ENCODE results near the gene GPR32.
"Not testable (repeated sequence)": the region's sequence is repeated elsewhere in the genome, so short reads cannot be mapped to it uniquely, and the experiment has no call there.

The GPR32 gene

GRCh38 chr19:50749490-50749889 lies 20.8 kb upstream of the GPR32 start:
- DNase-seq (ENCODE audit: low spot score): no peak

GRCh38 chr19:50750010-50750409 lies 20.3 kb upstream of the GPR32 start:
- no peak for DNase-seq (ENCODE audit: low spot score)

DNA sequence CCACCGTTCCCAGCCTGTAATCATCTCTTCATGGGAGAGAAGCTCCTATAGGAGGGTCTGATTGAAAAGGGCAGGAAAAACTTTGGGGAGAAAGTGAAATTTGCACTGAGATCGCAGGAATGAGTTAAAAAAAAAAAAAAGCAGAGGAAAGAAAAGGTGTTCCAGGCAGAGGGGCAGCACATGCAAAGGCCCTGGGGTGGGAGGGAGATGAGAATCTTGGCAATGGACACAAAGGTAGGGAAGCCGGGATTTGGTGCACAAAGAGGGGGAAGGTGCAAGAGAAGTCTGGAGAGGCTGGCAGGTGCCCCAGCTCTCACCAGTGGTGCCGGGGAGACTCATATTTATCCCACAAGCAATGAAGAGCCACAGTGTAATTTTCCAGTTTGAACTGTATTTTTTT lies 16.4 kb upstream of the GPR32 start:
- DNase-seq (ENCODE audit: low spot score): no peak

GRCh38 chr19:50756244-50756643 lies 14.0 kb upstream of the GPR32 start:
- DNase-seq (ENCODE audit: low spot score): not testable (repeated sequence)

GRCh38 chr19:50757624-50758023 lies 12.6 kb upstream of the GPR32 start:
- DNase-seq (ENCODE audit: low spot score): not testable (repeated sequence)

GRCh38 chr19:50759076-50759475 lies 11.2 kb upstream of the GPR32 start:
- DNase-seq (ENCODE audit: low spot score): not testable (repeated sequence)

DNA sequence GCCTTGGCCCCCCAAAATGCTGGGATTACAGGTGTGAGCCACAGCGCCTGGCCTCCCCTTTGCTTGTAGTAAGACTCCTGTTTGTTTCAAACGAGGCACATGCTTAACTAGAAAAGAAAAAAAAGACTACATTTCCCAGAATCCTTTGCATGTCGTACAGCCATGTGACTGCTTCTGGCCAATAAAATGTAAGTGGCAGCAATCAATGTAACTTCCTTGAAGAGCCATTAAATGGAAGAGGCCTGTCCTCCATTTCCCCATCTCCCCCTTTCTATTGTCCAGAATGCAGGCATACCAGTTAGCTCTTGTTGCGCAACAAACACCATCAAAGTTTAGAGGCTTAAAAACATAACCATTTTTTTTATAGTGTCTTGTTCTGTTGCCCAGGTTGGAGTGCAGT lies 10.4 kb upstream of the GPR32 start:
- DNase-seq (ENCODE audit: low spot score): no peak

DNA sequence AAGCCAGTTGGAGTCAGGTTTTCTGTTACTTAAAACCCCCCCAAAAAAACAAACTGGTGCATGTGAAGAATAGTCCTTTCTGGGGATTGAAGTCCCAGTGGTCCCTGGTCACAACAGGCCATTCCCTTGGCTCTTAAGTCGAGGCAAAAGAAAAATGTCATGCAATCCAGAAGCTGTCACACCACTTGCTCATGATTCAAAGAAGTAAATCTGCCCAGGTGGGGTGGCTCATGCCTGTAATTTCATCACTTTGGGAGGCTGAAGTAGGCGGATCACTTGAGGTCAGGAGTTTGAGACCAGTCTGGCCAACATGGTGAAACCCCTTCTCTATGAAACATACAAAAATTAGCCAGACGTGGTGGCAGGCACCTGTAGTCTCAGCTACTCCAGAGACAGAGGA lies 8.8 kb upstream of the GPR32 start:
- DNase-seq (ENCODE audit: low spot score): not testable (repeated sequence)

- DNase-seq (ENCODE audit: low spot score): not testable (repeated sequence)
These were observed 6.7 kb upstream of the GPR32 start for GRCh38 chr19:50763521-50763920.

DNA sequence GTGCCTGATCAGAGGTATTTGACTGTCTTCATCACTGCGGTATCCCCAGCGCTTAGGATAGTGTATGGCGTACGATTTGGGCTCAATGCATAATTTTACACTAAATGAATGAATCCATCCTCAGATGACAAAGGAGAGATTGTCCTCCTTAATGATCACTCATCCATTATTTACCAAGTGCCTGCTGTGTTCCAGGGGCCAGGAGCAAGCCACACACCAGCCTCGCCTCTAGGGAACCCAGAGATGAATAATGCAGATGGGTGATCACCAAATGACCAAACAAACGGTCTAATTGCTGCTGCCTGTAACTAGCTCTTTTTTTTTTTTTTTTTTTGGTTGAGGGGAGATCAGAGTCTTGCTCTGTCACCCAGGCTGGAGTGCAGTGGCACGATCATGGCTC lies 5.9 kb upstream of the GPR32 start:
- DNase-seq (ENCODE audit: low spot score): no peak

- DNase-seq (ENCODE audit: low spot score): not testable (repeated sequence)
These were observed 3.5 kb upstream of the GPR32 start for GRCh38 chr19:50766746-50767145.

GRCh38 chr19:50767263-50767662 lies 3.0 kb upstream of the GPR32 start:
- not testable (repeated sequence) for DNase-seq (ENCODE audit: low spot score)

- no peak for DNase-seq (ENCODE audit: low spot score)
These were observed 2.0 kb upstream of the GPR32 start for GRCh38 chr19:50768277-50768676.

GRCh38 chr19:50770888-50771287 lies 624 bp downstream of the GPR32 start:
- DNase-seq (ENCODE audit: low spot score): no peak

DNA sequence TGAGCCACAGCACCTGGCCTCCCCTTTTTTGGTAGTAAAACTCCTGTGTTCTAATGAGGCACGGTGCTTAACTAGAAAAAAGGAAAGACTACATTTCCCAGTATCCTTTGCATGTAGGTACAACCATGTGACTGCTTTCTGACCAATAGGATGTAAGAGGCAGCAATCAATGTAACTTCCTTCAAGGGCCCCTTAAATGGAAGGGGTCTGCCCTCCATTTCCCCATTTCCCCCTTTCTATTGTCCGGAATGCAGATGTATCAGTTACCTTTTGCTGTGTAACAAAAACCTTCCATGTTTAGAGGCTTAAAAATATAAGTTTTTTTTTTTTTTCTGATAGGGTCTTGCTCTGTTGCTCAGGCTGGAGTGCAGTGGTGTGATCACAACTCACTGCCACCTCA lies 2.2 kb downstream of the GPR32 start:
- no peak for DNase-seq (ENCODE audit: low spot score)

DNA sequence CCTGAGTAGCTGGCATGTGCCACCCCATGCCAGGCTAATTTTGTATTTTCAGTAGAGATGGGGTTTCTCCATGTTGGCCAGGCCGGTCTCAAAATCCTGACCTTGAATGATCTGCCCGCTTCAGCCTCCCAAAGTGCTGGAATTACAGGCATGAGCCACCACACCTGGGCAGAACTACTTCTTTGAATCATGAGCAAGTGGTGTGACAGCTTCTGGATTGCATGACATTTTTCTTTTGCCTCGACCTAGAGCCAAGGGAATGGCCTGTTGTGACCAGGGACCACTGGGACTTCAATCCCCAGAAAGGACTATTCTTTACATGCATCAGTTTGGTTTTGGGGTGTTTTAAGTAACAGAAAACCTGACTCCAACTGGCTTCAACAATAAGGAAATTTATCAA lies 2.6 kb downstream of the GPR32 start:
- DNase-seq (ENCODE audit: low spot score): not testable (repeated sequence)

DNA sequence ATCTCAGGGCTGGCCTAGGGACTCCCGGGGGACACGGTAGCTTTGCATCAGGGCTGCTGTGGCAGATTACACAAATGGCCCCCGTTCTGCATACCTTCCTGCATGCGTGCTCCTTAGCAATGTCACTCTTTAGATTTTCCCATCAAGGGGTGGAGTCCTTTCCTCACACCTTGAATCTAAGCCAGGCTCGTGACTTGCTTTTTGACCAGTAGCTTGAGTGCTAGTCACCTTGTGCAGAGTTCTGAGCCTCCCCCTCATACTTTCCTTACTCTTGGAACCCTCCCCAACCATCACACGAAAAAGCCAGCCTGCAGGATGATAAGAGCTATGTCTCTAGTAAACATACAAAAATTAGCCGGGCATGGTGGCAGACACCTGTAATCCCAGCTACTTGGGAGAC lies 3.2 kb downstream of the GPR32 start:
- DNase-seq (ENCODE audit: low spot score): not testable (repeated sequence)

- no peak for DNase-seq (ENCODE audit: low spot score)
These were observed 5.9 kb downstream of the GPR32 start for GRCh38 chr19:50776131-50776530.

DNA sequence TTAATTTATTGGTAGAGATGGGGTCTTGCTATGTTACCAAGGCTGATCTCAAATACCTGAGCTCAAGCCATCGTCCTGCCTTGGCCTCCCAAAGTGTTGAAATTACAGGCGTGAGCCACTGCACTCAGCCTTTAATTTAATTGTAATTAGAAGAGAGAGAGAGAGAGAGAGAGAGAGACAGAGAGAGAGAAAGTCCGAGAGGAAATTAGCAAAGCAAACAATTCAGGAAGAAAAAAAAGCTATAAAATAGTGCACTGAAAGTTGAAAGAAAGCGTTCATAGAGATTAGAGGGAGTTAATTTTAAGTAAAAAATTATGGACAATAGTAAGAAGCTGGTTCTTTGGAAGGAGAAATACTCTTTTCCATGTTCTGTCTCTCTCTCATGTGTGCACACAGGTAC lies 7.0 kb downstream of the GPR32 start:
- no peak for DNase-seq (ENCODE audit: low spot score)

- no peak for DNase-seq (ENCODE audit: low spot score)
These were observed 7.6 kb downstream of the GPR32 start for GRCh38 chr19:50777830-50778303.

DNA sequence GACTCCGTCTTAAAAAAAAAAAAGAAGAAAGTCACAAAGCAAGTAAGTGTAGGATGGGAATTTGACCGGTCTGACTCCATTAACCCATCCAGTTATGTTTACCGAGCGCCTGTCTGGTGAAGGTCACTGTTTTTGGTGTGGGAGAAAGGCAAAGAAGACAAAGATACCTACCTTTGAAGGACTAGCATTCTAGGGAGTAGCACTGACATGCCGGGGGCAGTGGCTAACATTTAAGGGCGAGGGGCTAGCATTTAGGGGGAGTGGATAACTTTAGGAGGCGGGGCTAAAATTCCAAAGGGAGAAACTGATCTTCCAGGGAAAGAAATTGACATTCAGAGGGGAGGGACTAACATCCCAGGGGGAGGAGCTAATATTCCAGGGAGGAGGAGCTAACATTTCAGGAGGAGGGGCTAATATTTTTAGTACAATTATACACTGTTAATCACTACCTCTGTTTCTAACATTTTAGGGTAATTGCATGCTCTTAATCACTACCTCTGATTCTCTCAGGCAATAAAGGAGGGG lies 8.7 kb downstream of the GPR32 start:
- no peak for DNase-seq (ENCODE audit: low spot score)

- no peak for DNase-seq (ENCODE audit: low spot score)
These were observed 9.5 kb downstream of the GPR32 start for GRCh38 chr19:50779504-50780457.

DNA sequence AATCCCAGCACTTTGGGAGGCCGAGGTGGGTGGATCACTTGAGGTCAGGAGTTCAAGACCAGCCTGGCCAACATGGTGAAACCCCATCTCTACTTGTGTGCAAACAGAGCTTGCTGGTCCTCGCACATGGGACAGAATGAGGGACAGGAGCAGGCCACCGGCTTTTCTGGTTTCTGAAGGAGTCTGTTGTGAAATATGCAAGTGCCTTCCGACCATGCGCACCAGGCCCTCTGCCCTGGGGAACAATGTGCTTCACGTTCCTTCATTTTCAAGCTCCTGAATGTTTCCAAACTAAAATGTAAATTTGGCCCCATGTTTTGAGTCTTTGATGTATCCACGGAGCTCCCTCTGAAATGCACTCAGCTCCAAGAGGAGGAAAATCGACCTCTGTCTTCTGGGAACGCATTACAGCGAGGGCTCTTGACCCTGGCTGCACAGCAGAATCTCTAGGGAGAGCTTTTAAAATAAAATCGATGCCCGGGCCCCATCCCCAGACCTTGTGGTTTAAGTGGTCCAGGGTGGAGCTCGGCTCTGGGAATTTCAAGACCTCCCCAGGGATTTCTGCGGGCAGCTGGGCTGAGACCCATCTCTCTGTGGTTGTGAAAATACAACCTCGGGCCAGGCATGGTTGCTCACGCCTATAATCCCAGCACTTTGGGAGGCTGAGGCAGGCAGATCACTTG lies 10.6 kb downstream of the GPR32 start:
- no peak for DNase-seq (ENCODE audit: low spot score)
